PC-9 (cell line): Measurements from ENCODE around the gene SERPINA12. TPM values are rescaled to one million over a fixed set of nuclear protein-coding genes. Genes with fewer than 3 reads are reported as not detected.

Experiments
- BruUV-seq: library from RNA; stranded (reverse); fragments of 400-500 nt; replicated peaks from 2 replicates; lab custom pipeline; 2021; lab: Mats Ljungman, UMichigan
- CTCF ChIA-PET: fragments of 300-600 bp; sonication (Branson Sonifier 250); formaldehyde crosslinking; loops from one replicate; lab custom pipeline; 2022; ENCODE audit warnings: antibody characterized with exemption; lab: Charles Lee
- POLR2A ChIA-PET: fragments of 300-600 bp; sonication (Branson Sonifier 250); formaldehyde crosslinking; loops from one replicate; lab custom pipeline; 2022; ENCODE audit warnings: antibody characterized with exemption; ENCODE audit not compliant: unreplicated experiment; lab: Charles Lee
- DNase-seq, 2 experiments: peaks; one replicate each; pipeline versions ENCODE4 v3.0.0 to v3.0.0-alpha.2; 2015 to 2022; ENCODE audit warnings: mixed read lengths in 1 of 2
- H2AFZ ChIP-seq: fragments of 200-600 bp; sonication (generic); 2 replicates; pipeline ENCODE4 v1.8.1; 2017; ENCODE audit warnings: antibody characterized with exemption
- H3F3A ChIP-seq: fragments of 200-600 bp; sonication (generic); 2 replicates; pipeline ENCODE4 v1.8.1; 2017; ENCODE audit warnings: antibody characterized with exemption, mild to moderate bottlenecking, low read depth; ENCODE audit not compliant: insufficient read depth
- H3K27ac ChIP-seq: fragments of 200-600 bp; sonication (generic); 2 replicates; pipeline ENCODE4 v1.6.1; 2016; ENCODE audit warnings: mixed run types
- H3K27me3 ChIP-seq: fragments of 200-600 bp; sonication (generic); 2 replicates; pipeline ENCODE4 v1.6.1; 2016; ENCODE audit warnings: low read depth, mixed run types; ENCODE audit not compliant: insufficient read depth
- H3K36me3 ChIP-seq: fragments of 200-600 bp; sonication (generic); 2 replicates; pipeline ENCODE4 v1.6.1; 2016; ENCODE audit warnings: low read depth, mixed run types
- H3K4me1 ChIP-seq: fragments of 200-600 bp; sonication (generic); replicated peaks from 2 replicates; pipeline ENCODE4 v1.6.1; 2016; ENCODE audit warnings: mixed run types; ENCODE audit not compliant: insufficient read depth
- H3K4me2 ChIP-seq: fragments of 200-600 bp; sonication (generic); 2 replicates; pipeline ENCODE4 v1.6.1; 2017; ENCODE audit warnings: mixed run types
- H3K4me3 ChIP-seq: fragments of 200-600 bp; sonication (generic); 2 replicates; pipeline ENCODE4 v1.6.1; 2016; ENCODE audit warnings: mixed run types
- H3K79me2 ChIP-seq: fragments of 200-600 bp; sonication (generic); 2 replicates; pipeline ENCODE4 v1.6.1; 2017; ENCODE audit warnings: low read depth, mixed run types
- H3K9me2 ChIP-seq: fragments of 200-600 bp; sonication (generic); 2 replicates; pipeline ENCODE4 v1.8.1; 2017; ENCODE audit warnings: mild to moderate bottlenecking; ENCODE audit not compliant: insufficient read depth
- H3K9me3 ChIP-seq: fragments of 200-600 bp; sonication (generic); 2 replicates; pipeline ENCODE4 v1.8.1; 2016; ENCODE audit warnings: low read depth; ENCODE audit not compliant: insufficient read depth
- H4K20me1 ChIP-seq: fragments of 200-600 bp; sonication (generic); 2 replicates; pipeline ENCODE4 v1.8.1; 2017; ENCODE audit not compliant: insufficient read depth
- CTCF ChIP-seq: fragments of 200-600 bp; sonication (generic); conservative IDR thresholded peaks from 2 replicates; pipeline ENCODE4 v1.6.1; 2017; ENCODE audit warnings: mixed run types, antibody characterized with exemption, mild to moderate bottlenecking, moderate library complexity
- EZH2 ChIP-seq: fragments of 200-600 bp; sonication (generic); IDR thresholded peaks from 2 replicates; pipeline ENCODE4 v1.8.0; 2017; ENCODE audit warnings: antibody characterized with exemption, low read depth
- intact Hi-C: fragments of 100-400 bp; cut with micrococcal nuclease; formaldehyde crosslinking; loops from one replicate; pipeline ENCODE4 v1.10.0; 2022; ENCODE audit not compliant: unreplicated experiment
- total RNA-seq: library from RNA; stranded (reverse); gene quantifications from 2 replicates; pipeline ENCODE4 v1.2.3, GENCODE V29; 2021

Gene SERPINA12
- total RNA-seq, 1 experiment from 2014 or later: not detected

- TF ChIP-seq CTCF (no peak), EZH2 (no peak)
- no peak overlapping the region for H3K4me2 ChIP-seq
- no peaks in the 10 kb centered on the region for H3K79me2 ChIP-seq
- H3K9me2 ChIP-seq: no peaks in the 10 kb centered on the region
- no peaks in the 10 kb centered on the region for H3F3A ChIP-seq
- no peaks in the 10 kb centered on the region for H3K36me3 ChIP-seq
- DNase-seq: no peak
- H3K4me3 ChIP-seq: no peak overlapping the region
- no peak overlapping the region for H2AFZ ChIP-seq
- intact Hi-C loops: no loop called here
- CTCF ChIA-PET: no interaction called here
- H3K27me3 ChIP-seq: no peaks in the 10 kb centered on the region; the same call in 1 of the 2 replicates
- POLR2A ChIA-PET: no interaction called here
- H4K20me1 ChIP-seq: no peaks in the 10 kb centered on the region
- H3K27ac ChIP-seq: no peak overlapping the region
- no TSS peak for BruUV-seq
- no peaks in the 10 kb centered on the region for H3K9me3 ChIP-seq
- H3K4me1 ChIP-seq: no peaks in the 10 kb centered on the region
Measured at GRCh38 chr14:94542811-94543440, 33.7 kb upstream of the SERPINA12 start.

- Histone ChIP-seq H3K36me3 (no peaks in the 10 kb centered on the region), H3K27ac (no peak overlapping the region), H3F3A (no peaks in the 10 kb centered on the region), H3K9me3 (no peaks in the 10 kb centered on the region), H2AFZ (no peak overlapping the region), H4K20me1 (no peaks in the 10 kb centered on the region), H3K79me2 (no peaks in the 10 kb centered on the region), H3K9me2 (no peaks in the 10 kb centered on the region), H3K4me1 (no peaks in the 10 kb centered on the region), H3K4me2 (no peak overlapping the region), H3K4me3 (no peak overlapping the region), H3K27me3 (no peaks in the 10 kb centered on the region; the same call in 1 of the 2 replicates)
- BruUV-seq: no TSS peak
- no peak for TF ChIP-seq EZH2
- TF ChIP-seq CTCF: no peak
- CTCF ChIA-PET: no interaction called here
- DNase-seq: no peak
- POLR2A ChIA-PET: no interaction called here
- intact Hi-C loops: no loop called here
Measured at GRCh38 chr14:94542111-94542810, 33.0 kb upstream of the SERPINA12 start.

- Histone ChIP-seq H3K36me3 (no peaks in the 10 kb centered on the region), H3K4me3 (no peak overlapping the region), H3K4me2 (no peak overlapping the region), H3K9me3 (no peaks in the 10 kb centered on the region), H2AFZ (no peak overlapping the region), H3K27me3 (no peaks in the 10 kb centered on the region; the same call in 1 of the 2 replicates), H3K9me2 (no peaks in the 10 kb centered on the region), H4K20me1 (no peaks in the 10 kb centered on the region), H3K79me2 (no peaks in the 10 kb centered on the region), H3K27ac (no peak overlapping the region), H3F3A (no peaks in the 10 kb centered on the region), H3K4me1 (no peaks in the 10 kb centered on the region)
- ChIA-PET POLR2A (no interaction called here), CTCF (no interaction called here)
- BruUV-seq: no TSS peak
- TF ChIP-seq CTCF: no peak
- no peak for TF ChIP-seq EZH2
- intact Hi-C loops: no loop called here
- no peak for DNase-seq
Measured at GRCh38 chr14:94541234-94541975, 32.1 kb upstream of the SERPINA12 start.
